Mesendoderm (in vitro differentiated cells): Measurements from ENCODE around the gene RGS6.

ENCODE experiments used
- DNase-seq: peaks from one replicate; pipeline ENCODE4 v3.0.0; 2013
- H2AK5ac ChIP-seq: 2 replicates; pipeline ENCODE4 v1.6.1; 2013; ENCODE audit warnings: low read length, inconsistent platforms
- H2BK120ac ChIP-seq: 2 replicates; pipeline ENCODE4 v1.6.1; 2013; ENCODE audit warnings: low read depth, mild to moderate bottlenecking, low read length, moderate library complexity, mixed read lengths
- H2BK15ac ChIP-seq: replicated peaks from 2 replicates; pipeline ENCODE4 v1.6.1; 2013; ENCODE audit warnings: low read depth, mild to moderate bottlenecking, moderate library complexity
- H2BK5ac ChIP-seq: 2 replicates; pipeline ENCODE4 v1.6.1; 2013; ENCODE audit warnings: low read length, inconsistent platforms
- H3K18ac ChIP-seq: 2 replicates; pipeline ENCODE4 v1.6.1; 2013; ENCODE audit warnings: mild to moderate bottlenecking, low read length, mixed read lengths
- H3K23ac ChIP-seq: one replicate; pipeline ENCODE4 v1.6.1; 2013; ENCODE audit warnings: low read length
- H3K27ac ChIP-seq: 2 replicates; pipeline ENCODE4 v1.5.1; 2013; ENCODE audit warnings: low read depth, mild to moderate bottlenecking, inconsistent platforms, low read length, moderate library complexity
- H3K27me3 ChIP-seq: 2 replicates; pipeline ENCODE4 v1.6.1; 2013; ENCODE audit warnings: low read length, control low read depth, mild to moderate bottlenecking, inconsistent platforms; ENCODE audit not compliant: insufficient read depth, poor library complexity
- H3K36me3 ChIP-seq: 2 replicates; pipeline ENCODE4 v1.6.1; 2013; ENCODE audit warnings: low read length, inconsistent platforms; ENCODE audit not compliant: control insufficient read depth, insufficient read depth
- H3K4ac ChIP-seq: one replicate; pipeline ENCODE4 v1.6.1; 2013; ENCODE audit warnings: low read depth, mild to moderate bottlenecking, low read length, moderate library complexity
- H3K4me1 ChIP-seq: 2 replicates; pipeline ENCODE4 v1.6.1; 2013; ENCODE audit warnings: low read depth, low read length, inconsistent platforms; ENCODE audit not compliant: control insufficient read depth
- H3K4me2 ChIP-seq: 2 replicates; pipeline ENCODE4 v1.6.1; 2013; ENCODE audit warnings: low read length
- H3K4me3 ChIP-seq: 2 replicates; pipeline ENCODE4 v1.5.1; 2013; ENCODE audit warnings: mild to moderate bottlenecking, low read length
- H3K56ac ChIP-seq: one replicate; pipeline ENCODE4 v1.6.1; 2013; ENCODE audit warnings: low read length
- H3K79me1 ChIP-seq: 2 replicates; pipeline ENCODE4 v1.6.1; 2013; ENCODE audit warnings: low read length, inconsistent platforms
- H3K79me2 ChIP-seq: 2 replicates; pipeline ENCODE4 v1.6.1; 2013; ENCODE audit warnings: mild to moderate bottlenecking, low read length; ENCODE audit not compliant: control insufficient read depth, insufficient read depth
- H3K9ac ChIP-seq: 2 replicates; pipeline ENCODE4 v1.6.1; 2013; ENCODE audit warnings: low read length, inconsistent platforms
- H4K5ac ChIP-seq: one replicate; pipeline ENCODE4 v1.6.1; 2013; ENCODE audit warnings: low read length
- H4K8ac ChIP-seq: one replicate; pipeline ENCODE4 v1.6.1; 2013; ENCODE audit warnings: low read depth, mild to moderate bottlenecking, control low read depth, low read length, moderate library complexity
- WGBS: extraction: QIAGEN DNeasy Blood & Tissue Kit; methylation state at CpG from one replicate; pipeline ENCODE4 v1.1.7; 2013; ENCODE audit warnings: low lambda C conversion rate, missing lambda C conversion rate; ENCODE audit not compliant: insufficient coverage; ENCODE audit errors: extremely low coverage; 5-methylcytosine and 5-hydroxymethylcytosine counted together

RGS6 gene

DNA sequence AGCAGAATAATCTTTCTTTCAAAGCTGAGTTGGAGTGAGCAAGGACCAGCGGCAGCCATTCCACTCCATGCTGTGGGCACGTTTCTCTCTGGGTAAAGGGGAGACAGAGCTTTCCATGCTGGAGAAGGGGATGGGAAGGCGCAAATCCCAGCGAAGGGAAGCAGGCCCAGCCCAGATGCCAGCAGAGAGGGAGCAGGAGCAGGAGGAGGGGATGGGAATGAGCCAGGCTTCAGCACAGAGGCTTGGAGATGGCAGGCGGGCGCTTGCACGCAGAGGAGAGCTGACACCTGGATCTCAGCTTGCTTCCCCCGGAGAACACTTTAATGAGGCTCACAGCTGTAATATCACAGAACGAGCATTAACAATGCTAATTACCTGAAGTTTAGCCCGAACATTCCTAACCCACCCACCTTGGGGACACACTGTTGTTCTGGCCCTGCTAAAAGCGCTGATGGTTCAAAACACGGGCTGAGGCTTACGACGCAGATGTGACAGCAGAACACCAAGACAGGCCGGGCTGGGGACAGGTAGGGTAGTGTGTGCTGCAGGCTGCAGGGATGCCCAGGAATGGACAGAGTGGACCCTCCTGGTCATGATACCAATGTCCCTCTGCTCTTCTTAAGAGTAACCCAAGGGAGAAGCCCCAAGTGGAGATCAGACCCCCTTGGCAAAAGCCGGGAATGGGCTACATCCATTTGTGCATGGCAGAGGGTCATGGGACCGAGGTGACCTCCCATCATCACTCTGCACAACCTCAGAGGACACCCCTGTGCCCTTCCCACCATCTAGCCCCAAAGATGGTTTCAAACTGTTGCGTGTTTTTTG lies 673.1 kb downstream of the RGS6 start:
- no peak overlapping the region for H3K9ac ChIP-seq
- no peak for DNase-seq
- no CpG with 5 or more reads among the region's 18 CpGs for WGBS
- H4K5ac ChIP-seq = no peak overlapping the region
- no peak overlapping the region for H3K18ac ChIP-seq
- no peak overlapping the region for H3K27ac ChIP-seq
- H2AK5ac ChIP-seq = no peak overlapping the region
- H2BK15ac ChIP-seq = no peak overlapping the region
- H3K36me3 ChIP-seq = no peaks in the 10 kb centered on the region
- no peak overlapping the region for H2BK5ac ChIP-seq
- no peaks in the 10 kb centered on the region for H3K27me3 ChIP-seq
- no peaks in the 10 kb centered on the region for H3K79me2 ChIP-seq
- H3K4ac ChIP-seq = no peak overlapping the region
- no peaks in the 10 kb centered on the region for H3K79me1 ChIP-seq
- H3K4me2 ChIP-seq = no peak overlapping the region
- H2BK120ac ChIP-seq = no peak overlapping the region
- H3K4me1 ChIP-seq = peaks cover 3% of the 10 kb centered on the region
- no peak overlapping the region for H3K23ac ChIP-seq
- H3K56ac ChIP-seq = no peak overlapping the region
- no peak overlapping the region for H4K8ac ChIP-seq
- H3K4me3 ChIP-seq = no peak overlapping the region

DNA sequence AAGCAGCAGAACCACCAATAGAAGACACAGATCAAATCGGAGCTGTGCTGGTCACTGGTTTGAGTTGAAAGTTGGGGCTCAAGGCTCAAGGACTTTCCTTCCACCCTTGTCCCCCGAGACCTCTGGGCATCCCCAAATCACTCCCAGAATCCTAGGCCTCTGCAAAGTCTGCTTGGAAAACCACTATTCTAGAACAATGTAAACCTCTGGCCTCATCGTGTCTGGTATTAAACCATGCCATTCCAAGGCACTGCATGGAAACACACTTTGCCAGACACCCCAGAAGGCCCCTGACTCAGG lies 673.6 kb downstream of the RGS6 start:
- DNase-seq = no peak
- Histone ChIP-seq H3K23ac (no peak overlapping the region), H2BK15ac (no peak overlapping the region), H4K8ac (no peak overlapping the region), H3K27me3 (no peaks in the 10 kb centered on the region), H3K4me2 (no peak overlapping the region), H3K4ac (no peak overlapping the region), H2BK120ac (no peak overlapping the region), H3K9ac (no peak overlapping the region), H3K4me3 (no peak overlapping the region), H3K79me2 (no peaks in the 10 kb centered on the region), H2BK5ac (no peak overlapping the region), H3K79me1 (no peaks in the 10 kb centered on the region), H3K36me3 (no peaks in the 10 kb centered on the region), H3K4me1 (no peaks in the 10 kb centered on the region), H3K27ac (no peak overlapping the region), H3K56ac (no peak overlapping the region), H4K5ac (no peak overlapping the region), H3K18ac (no peak overlapping the region), H2AK5ac (no peak overlapping the region)
- no CpG with 5 or more reads among the region's 3 CpGs for WGBS

DNA sequence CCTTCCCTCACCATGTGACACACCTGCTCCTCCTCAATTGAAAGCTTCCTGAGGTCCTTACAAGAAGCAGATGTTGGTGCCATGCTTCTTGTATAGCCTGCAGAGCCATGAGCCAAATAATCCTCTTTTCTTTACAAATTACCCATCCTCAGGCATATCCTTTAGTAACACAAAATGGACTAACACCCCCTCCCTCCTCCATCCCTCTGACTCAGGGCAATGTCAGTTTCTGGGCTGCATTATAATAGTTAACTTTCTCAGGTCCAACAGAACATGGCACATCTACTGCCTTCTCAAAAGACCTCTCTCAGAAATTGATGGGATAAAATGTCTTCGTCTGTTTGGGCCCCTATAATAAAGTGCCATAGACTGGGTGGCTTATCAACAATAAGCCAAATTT lies 674.6 kb downstream of the RGS6 start:
- H3K4me2 ChIP-seq = no peak overlapping the region
- H2BK5ac ChIP-seq = no peak overlapping the region
- no peak overlapping the region for H3K56ac ChIP-seq
- H3K4me1 ChIP-seq = no peaks in the 10 kb centered on the region
- no peak overlapping the region for H3K4me3 ChIP-seq
- H3K18ac ChIP-seq = no peak overlapping the region
- no peak overlapping the region for H2AK5ac ChIP-seq
- H3K27me3 ChIP-seq = no peaks in the 10 kb centered on the region
- no peak overlapping the region for H3K27ac ChIP-seq
- H3K23ac ChIP-seq = no peak overlapping the region
- H2BK120ac ChIP-seq = no peak overlapping the region
- no peak overlapping the region for H2BK15ac ChIP-seq
- WGBS = no CpG with 5 or more reads among the region's 1 CpG
- H3K9ac ChIP-seq = no peak overlapping the region
- DNase-seq = no peak
- H3K36me3 ChIP-seq = no peaks in the 10 kb centered on the region
- H3K79me1 ChIP-seq = no peaks in the 10 kb centered on the region
- H3K79me2 ChIP-seq = no peaks in the 10 kb centered on the region
- H3K4ac ChIP-seq = no peak overlapping the region
- no peak overlapping the region for H4K8ac ChIP-seq
- no peak overlapping the region for H4K5ac ChIP-seq

DNA sequence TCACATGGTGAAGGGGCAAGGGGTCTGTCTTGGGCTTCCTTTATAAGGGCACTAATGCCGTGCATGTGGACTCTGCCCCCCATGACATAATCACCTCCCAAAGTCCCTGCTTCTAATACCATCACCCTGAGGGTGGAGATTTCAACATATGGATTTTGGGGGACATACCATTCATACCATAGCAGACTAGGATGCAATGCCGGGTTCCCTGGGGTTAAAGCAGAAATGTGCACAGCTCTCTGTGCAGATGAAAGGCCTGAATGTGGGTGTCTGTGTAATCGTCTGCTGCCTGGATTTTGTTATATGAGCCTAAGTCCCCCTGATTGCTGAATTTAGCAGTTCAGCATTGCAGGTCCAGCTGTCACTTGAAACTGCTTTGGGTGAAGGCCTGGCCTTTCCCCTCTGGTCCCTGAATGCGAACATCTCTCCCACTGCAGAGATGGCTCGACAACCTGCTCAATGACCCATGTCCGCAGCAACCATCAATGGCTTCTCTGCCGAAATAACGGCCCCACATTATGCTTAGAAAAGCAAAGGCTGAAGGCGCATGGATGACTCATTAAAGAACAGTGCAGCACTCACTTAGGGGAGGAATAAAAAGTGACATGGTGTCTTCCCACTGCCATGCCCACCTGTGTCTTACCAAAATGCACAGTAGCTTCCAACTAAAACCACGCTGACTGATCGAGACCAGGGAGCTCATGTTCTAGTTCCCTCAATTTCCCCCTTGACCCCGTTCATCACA lies 675.3 kb downstream of the RGS6 start:
- H3K23ac ChIP-seq = no peak overlapping the region
- no peaks in the 10 kb centered on the region for H3K27me3 ChIP-seq
- no peaks in the 10 kb centered on the region for H3K79me1 ChIP-seq
- H2BK15ac ChIP-seq = no peak overlapping the region
- H3K18ac ChIP-seq = no peak overlapping the region
- H3K4ac ChIP-seq = no peak overlapping the region
- H3K4me2 ChIP-seq = no peak overlapping the region
- H3K56ac ChIP-seq = no peak overlapping the region
- no peak overlapping the region for H2AK5ac ChIP-seq
- H2BK5ac ChIP-seq = no peak overlapping the region
- DNase-seq = no peak
- H2BK120ac ChIP-seq = no peak overlapping the region
- H4K8ac ChIP-seq = no peak overlapping the region
- no peak overlapping the region for H4K5ac ChIP-seq
- no peaks in the 10 kb centered on the region for H3K79me2 ChIP-seq
- H3K9ac ChIP-seq = no peak overlapping the region
- H3K27ac ChIP-seq = no peak overlapping the region
- no CpG with 5 or more reads among the region's 12 CpGs for WGBS
- H3K4me1 ChIP-seq = no peaks in the 10 kb centered on the region
- no peak overlapping the region for H3K4me3 ChIP-seq
- H3K36me3 ChIP-seq = no peaks in the 10 kb centered on the region

DNA sequence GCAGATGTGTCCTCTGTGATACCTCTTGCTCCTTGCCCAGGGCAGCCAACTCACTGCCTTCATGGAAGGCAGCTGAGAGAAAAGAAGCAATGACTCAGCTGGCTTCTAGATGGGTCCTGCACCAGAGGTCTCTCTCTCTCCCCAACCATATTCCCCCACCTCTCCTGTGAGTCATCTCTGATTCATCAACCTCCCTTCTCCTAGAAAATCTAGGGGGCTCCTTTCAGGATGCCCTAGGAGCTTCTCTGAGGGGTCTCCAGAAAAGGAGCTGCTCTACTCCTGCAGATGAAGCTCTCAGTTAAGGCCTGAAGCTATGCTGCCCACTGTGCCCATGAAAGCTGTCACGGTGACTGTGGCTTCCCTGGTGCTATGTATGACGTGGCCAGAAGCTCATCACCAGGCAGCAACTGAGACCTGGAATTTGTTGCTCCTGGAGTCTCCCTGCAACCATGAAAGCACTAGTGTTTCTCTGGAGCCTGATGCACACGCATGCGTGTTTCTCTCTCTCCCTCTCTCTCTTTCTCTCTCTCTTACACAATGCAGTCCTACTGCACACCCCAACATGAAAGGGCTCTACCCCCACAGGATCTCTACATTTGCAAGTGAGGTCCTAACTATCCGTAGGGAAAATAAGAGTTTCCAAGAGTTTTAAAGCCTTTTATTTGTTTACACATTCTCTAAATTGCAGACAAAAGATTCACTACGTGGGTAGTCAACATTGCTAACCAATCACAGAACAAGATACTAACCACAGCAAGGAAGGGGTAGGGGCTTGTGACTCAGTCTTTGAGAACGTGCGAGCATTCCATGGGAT lies 676.4 kb downstream of the RGS6 start:
- H3K4ac ChIP-seq = no peak overlapping the region

More for the DNA sequence above, 676.4 kb downstream of the RGS6 start:
- no peak overlapping the region for H4K8ac ChIP-seq
- H3K18ac ChIP-seq = no peak overlapping the region
- peak; percentile 52 for DNase-seq
- no peak overlapping the region for H3K27ac ChIP-seq
- no peak overlapping the region for H2AK5ac ChIP-seq
- H4K5ac ChIP-seq = no peak overlapping the region
- H3K23ac ChIP-seq = no peak overlapping the region
- H3K36me3 ChIP-seq = no peaks in the 10 kb centered on the region
- H3K4me2 ChIP-seq = no peak overlapping the region
- H3K56ac ChIP-seq = no peak overlapping the region
- no peak overlapping the region for H3K9ac ChIP-seq
- no peaks in the 10 kb centered on the region for H3K4me1 ChIP-seq
- H2BK5ac ChIP-seq = no peak overlapping the region
- H2BK120ac ChIP-seq = no peak overlapping the region
- no peaks in the 10 kb centered on the region for H3K79me2 ChIP-seq
- no peak overlapping the region for H3K4me3 ChIP-seq
- H3K79me1 ChIP-seq = no peaks in the 10 kb centered on the region
- no peaks in the 10 kb centered on the region for H3K27me3 ChIP-seq
- H2BK15ac ChIP-seq = no peak overlapping the region
- no CpG with 5 or more reads among the region's 8 CpGs for WGBS
